ENCODE measurements around the gene GRIK2. TPM values are rescaled to one million over a fixed set of nuclear protein-coding genes. Genes with fewer than 3 reads are reported as not detected.

GRIK2 gene
- polyA plus RNA-seq, 1 of the 3 experiments (the other 2 are of a cell fraction), result 0.30 TPM

DNA sequence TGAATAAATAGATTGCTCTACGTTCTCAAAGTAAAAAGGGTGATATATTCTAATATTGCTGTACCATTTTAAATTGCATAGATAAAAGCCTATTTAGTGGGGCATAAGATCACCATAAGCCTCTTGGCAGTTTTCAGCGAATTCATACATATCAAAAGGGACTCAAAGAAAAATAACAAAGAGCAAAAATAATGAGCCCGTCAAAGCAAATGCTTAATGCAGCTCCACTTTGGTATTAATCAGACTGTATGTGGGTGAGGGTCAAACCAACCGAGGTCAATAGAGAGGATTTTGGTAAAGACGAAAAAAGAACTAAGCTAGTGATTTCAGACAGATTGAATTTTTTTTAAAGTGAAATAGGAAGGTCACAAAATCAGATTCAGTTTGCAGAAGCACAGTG, 598.8 kb downstream of the GRIK2 start:
- H3F3A ChIP-seq (replicated peaks; ENCODE audit: insufficient read depth), result peaks cover 4% of the 10 kb centered on the region
- ChIA-PET POLR2A (no interaction called here), CTCF (interaction anchor here (1.2 kb wide), 1 partner anchor 10 kb away, joined by 4 read pairs; no protein-coding TSS in a partner anchor)

DNA sequence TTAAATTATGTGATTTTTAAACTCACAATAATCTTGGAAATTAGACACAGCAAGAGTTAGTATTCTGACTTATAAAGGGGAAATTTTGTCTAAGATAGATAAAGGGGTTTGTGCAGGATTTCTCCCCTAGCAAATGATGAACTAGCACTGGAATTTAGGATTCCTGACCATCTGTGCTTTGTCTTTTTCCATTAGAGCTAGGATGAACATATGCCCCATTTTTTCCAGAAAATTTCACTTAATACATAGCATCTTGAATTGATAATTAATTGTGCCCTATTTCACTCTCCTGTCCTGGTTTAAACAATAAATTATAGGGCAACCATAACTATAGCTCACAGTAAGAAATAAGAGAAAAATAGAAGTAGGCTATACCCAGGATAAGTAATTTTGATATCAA, 601.0 kb downstream of the GRIK2 start:
- CTCF ChIA-PET, result no interaction called here
- Histone ChIP-seq H3K27ac (ENCODE audit: low read depth in 2 of 2, low read length in 1 of 2) (no peak overlapping the region), H4K20me1 (ENCODE audit: insufficient read depth) (no peaks in the 10 kb centered on the region), H3K9me2 (no peaks in the 10 kb centered on the region), H3K27me3 (ENCODE audit: insufficient read depth) (no peaks in the 10 kb centered on the region), H2AFZ (ENCODE audit: low read depth) (no peak overlapping the region), H3K9ac (no peak overlapping the region), H3K9me3 (no peaks in the 10 kb centered on the region), H3K4me2 (no peak overlapping the region), H3K79me2 (ENCODE audit: insufficient read depth) (no peaks in the 10 kb centered on the region), H3K4me1 (ENCODE audit: control insufficient read depth in 1 of 2, insufficient read depth in 2 of 2, low read depth in 1 of 2, low read length in 1 of 2) (peaks cover 0 to 4% of the 10 kb centered on the region in 2 experiments; a peak in 1 of 4 replicates), H3K36me3 (replicated peaks in 1 of 2; ENCODE audit: control insufficient read depth in 1 of 2, insufficient read depth in 2 of 2, low read length in 1 of 2) (no peaks in the 10 kb centered on the region), H3F3A (replicated peaks; ENCODE audit: insufficient read depth) (peaks cover 4% of the 10 kb centered on the region), H3K4me3 (ENCODE audit: low read depth in 2 of 2, low read length in 1 of 2) (no peak overlapping the region)
- POLR2A ChIA-PET, result no interaction called here
- TF ChIP-seq GATA2 (CRISPR knock-in tag; IDR thresholded peaks at IDR 0.05) (no peak), RFX5 (IDR thresholded peaks at IDR 0.05; ENCODE audit: low read length) (no peak), FOXM1 (IDR thresholded peaks at IDR 0.05; ENCODE audit: low read depth) (no peak)
- TF ChIP-seq, protein P1, sequence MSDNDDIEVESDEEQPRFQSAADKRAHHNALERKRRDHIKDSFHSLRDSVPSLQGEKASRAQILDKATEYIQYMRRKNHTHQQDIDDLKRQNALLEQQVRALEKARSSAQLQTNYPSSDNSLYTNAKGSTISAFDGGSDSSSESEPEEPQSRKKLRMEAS (IDR thresholded peaks at IDR 0.05; ENCODE audit: low read depth), result no peak
- TF ChIP-seq, protein P2, sequence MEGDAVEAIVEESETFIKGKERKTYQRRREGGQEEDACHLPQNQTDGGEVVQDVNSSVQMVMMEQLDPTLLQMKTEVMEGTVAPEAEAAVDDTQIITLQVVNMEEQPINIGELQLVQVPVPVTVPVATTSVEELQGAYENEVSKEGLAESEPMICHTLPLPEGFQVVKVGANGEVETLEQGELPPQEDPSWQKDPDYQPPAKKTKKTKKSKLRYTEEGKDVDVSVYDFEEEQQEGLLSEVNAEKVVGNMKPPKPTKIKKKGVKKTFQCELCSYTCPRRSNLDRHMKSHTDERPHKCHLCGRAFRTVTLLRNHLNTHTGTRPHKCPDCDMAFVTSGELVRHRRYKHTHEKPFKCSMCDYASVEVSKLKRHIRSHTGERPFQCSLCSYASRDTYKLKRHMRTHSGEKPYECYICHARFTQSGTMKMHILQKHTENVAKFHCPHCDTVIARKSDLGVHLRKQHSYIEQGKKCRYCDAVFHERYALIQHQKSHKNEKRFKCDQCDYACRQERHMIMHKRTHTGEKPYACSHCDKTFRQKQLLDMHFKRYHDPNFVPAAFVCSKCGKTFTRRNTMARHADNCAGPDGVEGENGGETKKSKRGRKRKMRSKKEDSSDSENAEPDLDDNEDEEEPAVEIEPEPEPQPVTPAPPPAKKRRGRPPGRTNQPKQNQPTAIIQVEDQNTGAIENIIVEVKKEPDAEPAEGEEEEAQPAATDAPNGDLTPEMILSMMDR (IDR thresholded peaks at IDR 0.05), result no peak
- no peak for DNase-seq

More for the DNA sequence above, 598.8 kb downstream of the GRIK2 start:
- Histone ChIP-seq H4K20me1 (ENCODE audit: insufficient read depth) (no peaks in the 10 kb centered on the region), H3K27ac (ENCODE audit: low read depth in 2 of 2, low read length in 1 of 2) (no peak overlapping the region), H3K27me3 (ENCODE audit: insufficient read depth) (no peaks in the 10 kb centered on the region), H3K9ac (no peak overlapping the region), H3K4me2 (no peak overlapping the region), H3K4me3 (ENCODE audit: low read depth in 2 of 2, low read length in 1 of 2) (no peak overlapping the region), H2AFZ (ENCODE audit: low read depth) (no peak overlapping the region), H3K4me1 (ENCODE audit: control insufficient read depth in 1 of 2, insufficient read depth in 2 of 2, low read depth in 1 of 2, low read length in 1 of 2) (peaks cover 0 to 4% of the 10 kb centered on the region in 2 experiments; a peak in 2 of 4 replicates), H3K79me2 (ENCODE audit: insufficient read depth) (no peaks in the 10 kb centered on the region), H3K9me2 (no peaks in the 10 kb centered on the region), H3K36me3 (replicated peaks in 1 of 2; ENCODE audit: control insufficient read depth in 1 of 2, insufficient read depth in 2 of 2, low read length in 1 of 2) (no peaks in the 10 kb centered on the region), H3K9me3 (no peaks in the 10 kb centered on the region)
- WGBS (ENCODE audit: low lambda C conversion rate), result 53% methylated on average over 5 of the region's 5 CpGs
- DNase-seq, result no peak
- TF ChIP-seq, protein P3, sequence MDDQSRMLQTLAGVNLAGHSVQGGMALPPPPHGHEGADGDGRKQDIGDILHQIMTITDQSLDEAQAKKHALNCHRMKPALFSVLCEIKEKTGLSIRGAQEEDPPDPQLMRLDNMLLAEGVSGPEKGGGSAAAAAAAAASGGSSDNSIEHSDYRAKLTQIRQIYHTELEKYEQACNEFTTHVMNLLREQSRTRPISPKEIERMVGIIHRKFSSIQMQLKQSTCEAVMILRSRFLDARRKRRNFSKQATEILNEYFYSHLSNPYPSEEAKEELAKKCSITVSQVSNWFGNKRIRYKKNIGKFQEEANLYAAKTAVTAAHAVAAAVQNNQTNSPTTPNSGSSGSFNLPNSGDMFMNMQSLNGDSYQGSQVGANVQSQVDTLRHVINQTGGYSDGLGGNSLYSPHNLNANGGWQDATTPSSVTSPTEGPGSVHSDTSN (IDR thresholded peaks at IDR 0.05), result no peak
- TF ChIP-seq TCF12 (IDR thresholded peaks at IDR 0.05) (no peak), ELF1 (IDR thresholded peaks at IDR 0.05) (no peak), FOXJ3 (CRISPR knock-in tag; IDR thresholded peaks at IDR 0.05) (no peak), TAF1 (IDR thresholded peaks at IDR 0.05; ENCODE audit: borderline replicate concordance, low read depth, low read length) (no peak), RFX5 (IDR thresholded peaks at IDR 0.05; ENCODE audit: low read length) (no peak), MXI1 (IDR thresholded peaks at IDR 0.05; ENCODE audit: low read depth, low read length) (no peak), CHD2 (IDR thresholded peaks at IDR 0.05; ENCODE audit: low read length, partially characterized antibody) (no peak)
- TF ChIP-seq, protein P1 (IDR thresholded peaks at IDR 0.05; ENCODE audit: low read depth), result no peak
- TF ChIP-seq, protein P4, sequence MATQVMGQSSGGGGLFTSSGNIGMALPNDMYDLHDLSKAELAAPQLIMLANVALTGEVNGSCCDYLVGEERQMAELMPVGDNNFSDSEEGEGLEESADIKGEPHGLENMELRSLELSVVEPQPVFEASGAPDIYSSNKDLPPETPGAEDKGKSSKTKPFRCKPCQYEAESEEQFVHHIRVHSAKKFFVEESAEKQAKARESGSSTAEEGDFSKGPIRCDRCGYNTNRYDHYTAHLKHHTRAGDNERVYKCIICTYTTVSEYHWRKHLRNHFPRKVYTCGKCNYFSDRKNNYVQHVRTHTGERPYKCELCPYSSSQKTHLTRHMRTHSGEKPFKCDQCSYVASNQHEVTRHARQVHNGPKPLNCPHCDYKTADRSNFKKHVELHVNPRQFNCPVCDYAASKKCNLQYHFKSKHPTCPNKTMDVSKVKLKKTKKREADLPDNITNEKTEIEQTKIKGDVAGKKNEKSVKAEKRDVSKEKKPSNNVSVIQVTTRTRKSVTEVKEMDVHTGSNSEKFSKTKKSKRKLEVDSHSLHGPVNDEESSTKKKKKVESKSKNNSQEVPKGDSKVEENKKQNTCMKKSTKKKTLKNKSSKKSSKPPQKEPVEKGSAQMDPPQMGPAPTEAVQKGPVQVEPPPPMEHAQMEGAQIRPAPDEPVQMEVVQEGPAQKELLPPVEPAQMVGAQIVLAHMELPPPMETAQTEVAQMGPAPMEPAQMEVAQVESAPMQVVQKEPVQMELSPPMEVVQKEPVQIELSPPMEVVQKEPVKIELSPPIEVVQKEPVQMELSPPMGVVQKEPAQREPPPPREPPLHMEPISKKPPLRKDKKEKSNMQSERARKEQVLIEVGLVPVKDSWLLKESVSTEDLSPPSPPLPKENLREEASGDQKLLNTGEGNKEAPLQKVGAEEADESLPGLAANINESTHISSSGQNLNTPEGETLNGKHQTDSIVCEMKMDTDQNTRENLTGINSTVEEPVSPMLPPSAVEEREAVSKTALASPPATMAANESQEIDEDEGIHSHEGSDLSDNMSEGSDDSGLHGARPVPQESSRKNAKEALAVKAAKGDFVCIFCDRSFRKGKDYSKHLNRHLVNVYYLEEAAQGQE (IDR thresholded peaks at IDR 0.05; ENCODE audit: low read depth, low read length), result no peak
